NCI-H2196 treated with DMSO at 0.1 percent for 48 hours (cell line): ENCODE results near the gene RIPOR2.

Experiments used
- DNase-seq: peaks from one replicate; lab custom pipeline; 2025; ENCODE audit not compliant: unreplicated experiment; lab: John Stamatoyannopoulos, UW

Gene RIPOR2, protein sequence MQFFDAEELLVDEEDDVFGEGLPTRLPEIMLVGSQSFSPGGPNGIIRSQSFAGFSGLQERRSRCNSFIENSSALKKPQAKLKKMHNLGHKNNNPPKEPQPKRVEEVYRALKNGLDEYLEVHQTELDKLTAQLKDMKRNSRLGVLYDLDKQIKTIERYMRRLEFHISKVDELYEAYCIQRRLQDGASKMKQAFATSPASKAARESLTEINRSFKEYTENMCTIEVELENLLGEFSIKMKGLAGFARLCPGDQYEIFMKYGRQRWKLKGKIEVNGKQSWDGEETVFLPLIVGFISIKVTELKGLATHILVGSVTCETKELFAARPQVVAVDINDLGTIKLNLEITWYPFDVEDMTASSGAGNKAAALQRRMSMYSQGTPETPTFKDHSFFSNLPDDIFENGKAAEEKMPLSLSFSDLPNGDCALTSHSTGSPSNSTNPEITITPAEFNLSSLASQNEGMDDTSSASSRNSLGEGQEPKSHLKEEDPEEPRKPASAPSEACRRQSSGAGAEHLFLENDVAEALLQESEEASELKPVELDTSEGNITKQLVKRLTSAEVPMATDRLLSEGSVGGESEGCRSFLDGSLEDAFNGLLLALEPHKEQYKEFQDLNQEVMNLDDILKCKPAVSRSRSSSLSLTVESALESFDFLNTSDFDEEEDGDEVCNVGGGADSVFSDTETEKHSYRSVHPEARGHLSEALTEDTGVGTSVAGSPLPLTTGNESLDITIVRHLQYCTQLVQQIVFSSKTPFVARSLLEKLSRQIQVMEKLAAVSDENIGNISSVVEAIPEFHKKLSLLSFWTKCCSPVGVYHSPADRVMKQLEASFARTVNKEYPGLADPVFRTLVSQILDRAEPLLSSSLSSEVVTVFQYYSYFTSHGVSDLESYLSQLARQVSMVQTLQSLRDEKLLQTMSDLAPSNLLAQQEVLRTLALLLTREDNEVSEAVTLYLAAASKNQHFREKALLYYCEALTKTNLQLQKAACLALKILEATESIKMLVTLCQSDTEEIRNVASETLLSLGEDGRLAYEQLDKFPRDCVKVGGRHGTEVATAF

DNA sequence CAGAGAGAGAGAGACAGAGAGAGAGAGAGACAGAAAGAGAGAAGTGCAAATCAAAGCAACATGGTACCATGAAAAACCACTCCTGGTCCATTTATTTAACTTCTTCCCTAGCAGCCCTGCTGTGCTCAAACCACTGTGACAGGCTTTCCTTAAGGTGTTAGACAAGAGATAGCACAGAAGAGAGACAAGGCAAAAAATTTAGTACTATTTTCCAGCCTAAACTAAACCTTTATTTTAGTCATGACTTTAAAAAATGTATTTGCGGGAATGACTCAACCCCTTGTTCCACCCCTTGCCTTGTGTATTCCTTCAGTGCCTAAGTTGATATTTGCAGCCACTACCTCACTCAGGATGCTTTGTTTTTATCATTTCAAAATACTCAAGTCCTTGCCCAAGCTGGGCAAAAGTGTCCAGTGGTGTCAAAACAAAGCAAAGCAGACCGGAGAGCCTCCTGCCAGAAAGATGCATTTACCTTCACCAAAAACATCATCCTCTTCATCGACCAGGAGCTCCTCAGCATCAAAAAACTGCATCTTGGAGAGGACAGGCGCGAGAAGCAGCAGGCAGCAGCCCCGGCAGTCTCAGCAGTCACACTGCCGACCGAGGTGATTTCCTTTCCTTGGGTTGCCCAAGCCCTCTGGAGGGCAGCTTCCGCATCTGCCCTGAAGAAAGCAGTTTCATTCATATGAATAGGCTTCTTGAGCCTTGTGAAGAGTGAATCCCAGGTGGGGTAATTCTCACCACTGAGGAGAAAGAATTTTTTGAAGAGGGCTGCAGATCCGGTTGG, at the start of gene RIPOR2:
TSS of gene RIPOR2 (minus strand) at position 595 of the 787 bp plus-strand sequence. CDS start at position 533, 62 bp downstream.
- DNase-seq, result no peak

DNA sequence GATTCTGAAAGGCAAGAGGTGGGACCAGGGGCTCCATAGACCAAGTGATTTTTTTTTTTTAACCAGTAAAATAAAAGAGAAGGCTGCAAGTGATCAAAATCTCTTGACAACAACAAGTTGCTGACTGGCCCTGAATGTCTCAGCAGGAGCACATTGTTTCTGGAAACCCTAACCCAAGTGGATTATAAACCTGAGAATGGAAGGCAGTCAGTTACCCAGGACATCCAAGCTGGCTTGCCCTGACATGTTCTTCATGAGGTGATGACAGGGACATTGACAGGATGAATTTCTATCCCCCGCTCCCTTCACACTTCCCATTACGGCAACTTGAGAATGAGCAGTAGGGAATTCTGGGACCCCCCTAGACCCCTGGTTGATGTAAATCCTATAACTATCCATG, 49.6 kb upstream of the RIPOR2 start:
- no peak for DNase-seq

DNA sequence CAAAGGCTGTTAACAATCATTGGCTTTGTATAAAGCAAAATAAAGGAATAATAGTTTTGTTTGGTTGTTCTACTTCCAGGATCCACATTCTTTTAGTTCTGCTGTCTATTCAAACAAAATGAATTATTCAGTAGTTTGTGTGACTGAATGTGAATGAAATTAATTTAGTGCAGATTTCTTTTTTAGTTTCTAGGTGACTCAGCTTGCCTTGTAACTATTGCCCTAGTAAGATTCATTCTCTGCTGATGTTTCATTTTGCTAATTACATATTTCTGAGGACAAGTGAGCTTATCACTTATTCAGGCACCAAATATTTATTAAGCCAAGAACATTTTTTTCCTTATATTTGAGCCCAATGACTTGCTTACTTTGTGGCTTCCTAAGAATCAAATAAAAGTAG, 46.5 kb upstream of the RIPOR2 start:
- DNase-seq, result no peak

DNA sequence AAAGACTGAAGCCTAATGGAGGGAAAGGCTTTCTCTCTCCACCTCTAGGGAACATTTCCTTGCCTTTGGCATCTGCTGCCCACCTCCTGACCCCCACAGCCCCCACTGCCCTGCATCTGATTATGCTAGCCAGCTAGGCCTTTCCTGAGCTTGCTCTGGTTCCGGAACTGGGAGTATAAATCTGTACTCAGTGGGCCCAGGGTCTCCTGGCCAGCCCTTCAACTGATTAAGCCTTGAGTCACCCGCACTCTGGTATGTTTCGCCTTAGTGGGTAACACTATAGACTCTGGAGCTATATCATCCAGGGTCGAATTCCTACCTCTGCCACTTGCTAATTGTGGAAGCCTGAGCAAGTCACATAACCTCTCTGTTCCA, 45.6 kb upstream of the RIPOR2 start:
- no peak for DNase-seq

DNA sequence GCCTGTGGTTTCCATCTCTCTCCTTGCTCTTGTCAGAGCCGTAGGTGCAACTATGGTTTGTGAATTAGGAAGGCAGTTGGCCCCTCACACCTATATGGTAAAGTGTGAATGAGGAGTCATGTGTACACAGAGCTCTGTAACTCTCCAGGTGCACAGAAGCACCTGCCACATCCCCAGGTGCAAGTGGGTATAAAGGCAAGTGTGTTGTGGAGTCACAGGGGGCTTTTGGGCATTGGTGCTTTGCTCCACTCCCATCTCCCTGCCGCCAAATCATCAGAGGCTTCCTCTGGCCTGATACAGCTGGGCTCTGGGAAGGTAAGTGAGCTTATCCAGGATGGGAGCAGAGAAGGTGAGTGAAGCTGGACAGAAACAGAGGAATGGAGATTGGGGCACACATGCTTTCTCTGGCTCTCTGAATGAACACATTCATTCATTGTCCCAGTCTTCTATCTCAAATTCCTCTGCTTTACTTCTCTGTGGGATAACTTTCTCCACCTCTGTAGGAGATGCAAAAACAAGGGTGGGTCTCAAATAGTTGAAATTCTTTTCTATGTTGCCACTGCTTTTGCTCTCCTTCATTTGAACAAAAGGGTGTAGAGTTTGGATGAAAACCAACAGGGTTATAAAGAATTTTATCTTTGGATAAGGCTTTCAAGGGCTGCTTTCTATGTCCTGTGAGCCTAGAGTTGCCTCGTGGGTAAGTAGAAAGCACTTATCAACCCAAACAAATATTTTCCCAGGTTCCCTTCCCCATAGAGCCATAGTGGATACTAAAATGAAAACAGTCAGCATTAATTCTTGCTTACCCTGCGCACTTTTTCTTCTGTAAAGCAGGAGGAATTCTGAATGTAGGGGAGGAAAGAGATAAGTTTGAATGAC, 45.0 kb upstream of the RIPOR2 start:
- no peak for DNase-seq

DNA sequence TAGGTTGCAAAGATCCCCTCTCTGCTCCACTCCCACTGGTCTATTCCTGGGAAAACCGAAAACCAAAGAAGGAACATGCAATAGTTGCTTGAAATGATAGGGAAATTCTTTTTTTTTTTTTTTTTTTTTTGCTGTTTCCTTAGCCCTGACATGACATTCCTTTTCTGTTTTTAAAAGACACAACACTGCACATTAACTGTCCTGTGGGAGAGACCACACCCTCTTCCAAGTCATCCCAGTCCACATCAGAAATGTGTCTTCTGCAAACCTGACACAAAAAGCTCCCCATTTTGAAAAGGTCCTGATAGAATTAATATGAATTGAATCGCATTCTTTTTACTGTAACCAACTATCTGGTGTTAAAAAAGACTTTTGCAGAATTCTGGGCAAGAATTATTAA, 43.4 kb upstream of the RIPOR2 start:
- DNase-seq, result no peak

DNA sequence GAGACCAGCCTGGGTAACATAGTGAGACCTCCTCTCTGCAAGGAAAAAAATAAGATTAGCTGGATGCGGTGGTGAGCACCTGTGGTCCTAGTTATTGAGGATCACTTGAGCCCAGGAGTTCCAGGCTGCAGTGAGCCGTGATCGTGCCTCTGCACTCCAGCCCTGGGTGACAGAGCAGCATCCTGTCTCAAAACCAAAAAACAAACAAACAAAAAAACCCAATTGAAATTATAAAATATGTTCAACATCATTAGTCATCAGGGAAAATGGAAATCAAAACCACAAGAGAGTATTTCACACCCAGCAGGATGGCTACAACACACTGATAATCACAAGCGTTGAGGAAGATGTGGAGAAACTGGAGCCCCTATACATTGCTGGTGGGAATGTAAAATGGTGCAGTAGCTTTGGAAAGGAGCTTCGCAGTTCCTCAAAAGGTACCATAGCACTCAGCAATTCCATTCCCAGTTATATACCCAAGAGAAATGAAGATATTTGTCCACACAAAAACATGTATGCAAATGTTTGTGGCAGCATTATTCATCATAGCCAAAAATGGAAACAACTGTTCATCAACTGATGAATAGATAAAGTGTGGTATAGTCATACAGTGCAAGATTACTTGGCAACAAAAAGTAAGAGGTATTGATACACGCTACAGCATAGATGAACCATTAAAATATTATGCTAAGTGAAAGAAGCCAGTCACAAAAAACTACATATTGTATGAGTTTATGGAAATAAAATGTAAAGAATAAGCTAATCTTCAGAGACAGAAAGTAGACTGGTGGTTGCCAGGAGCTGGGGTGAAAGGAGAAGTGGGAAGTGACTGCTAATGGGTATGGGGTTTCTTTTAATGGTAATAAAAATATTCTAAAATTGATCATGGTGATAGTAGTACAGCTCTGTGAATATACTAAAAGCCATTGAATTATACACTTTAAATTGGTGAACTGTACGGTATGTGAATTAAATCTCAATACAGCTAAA, 38.7 kb upstream of the RIPOR2 start:
- DNase-seq, result no peak

DNA sequence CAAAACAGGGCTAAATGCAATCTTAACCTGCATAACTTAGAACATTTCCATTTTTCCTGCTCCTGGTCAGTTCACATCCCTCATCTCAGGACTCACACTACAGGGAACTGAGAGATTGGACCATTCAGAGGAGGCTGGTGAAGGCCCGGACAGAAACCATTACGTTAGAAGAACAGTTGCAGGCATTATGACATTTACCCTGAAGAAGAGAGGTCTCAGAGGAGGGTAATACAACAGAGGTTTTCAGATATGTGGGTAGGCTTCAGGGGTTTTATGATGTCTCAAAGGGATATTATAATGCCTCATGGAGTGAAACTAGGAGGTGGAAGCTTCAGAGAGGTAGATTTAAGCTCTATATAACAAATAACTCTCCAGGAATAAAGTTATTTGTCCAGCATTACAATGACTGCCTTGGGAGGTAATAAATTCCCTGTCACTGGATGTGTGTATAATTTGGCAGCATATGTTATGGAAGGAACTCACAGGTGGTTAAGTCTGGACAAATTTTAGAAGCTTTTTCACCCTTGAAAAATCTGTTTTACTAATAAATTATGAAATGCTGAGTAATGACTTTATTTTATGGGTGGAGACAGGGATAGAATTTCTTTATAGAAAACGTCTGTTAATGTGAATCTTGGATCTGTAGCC, 36.7 kb upstream of the RIPOR2 start:
- DNase-seq, result no peak

DNA sequence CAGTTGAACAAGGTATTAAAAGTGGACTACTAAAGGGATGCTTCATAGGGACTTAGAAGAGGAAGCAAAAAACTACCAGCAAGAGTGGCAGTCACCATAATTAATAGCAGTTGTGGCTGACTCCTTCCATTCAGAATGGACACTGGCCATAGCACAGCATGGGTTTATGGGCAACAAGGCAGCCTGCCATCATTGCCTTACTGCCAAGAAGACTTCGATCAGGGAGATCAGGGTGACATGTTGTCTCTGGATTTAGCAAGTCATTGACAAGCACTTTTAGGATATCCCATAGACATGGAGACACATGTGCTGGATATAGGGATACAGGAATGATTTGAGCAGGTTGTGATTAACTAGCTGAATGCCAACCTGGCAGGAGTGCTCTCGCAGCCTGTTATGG, 35.3 kb upstream of the RIPOR2 start:
- DNase-seq, result no peak

DNA sequence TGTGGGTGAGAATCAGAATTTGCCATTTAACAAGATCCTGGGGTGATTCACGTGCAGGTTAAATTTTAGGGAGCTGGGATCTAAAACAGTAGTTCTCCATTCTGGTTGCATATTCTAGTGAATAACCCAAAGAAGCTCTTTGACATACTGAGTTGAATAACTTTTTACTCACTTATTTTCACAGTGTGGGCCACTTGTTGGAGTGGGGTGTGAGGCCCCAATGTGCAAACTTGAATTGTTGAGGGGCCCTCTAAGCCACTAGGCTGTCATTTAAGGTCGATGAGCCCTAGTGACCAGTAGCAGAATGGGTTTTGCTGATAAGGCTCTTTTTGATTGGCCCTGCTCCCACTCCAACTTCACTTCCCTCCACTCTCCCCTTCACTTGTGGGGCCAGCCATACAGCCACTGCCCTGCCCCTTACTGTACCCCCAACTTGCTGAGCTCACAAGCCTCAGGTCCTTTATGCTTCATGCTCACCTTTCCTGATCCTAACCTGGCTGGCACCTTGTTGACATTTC, 33.6 kb upstream of the RIPOR2 start:
- DNase-seq, result no peak

DNA sequence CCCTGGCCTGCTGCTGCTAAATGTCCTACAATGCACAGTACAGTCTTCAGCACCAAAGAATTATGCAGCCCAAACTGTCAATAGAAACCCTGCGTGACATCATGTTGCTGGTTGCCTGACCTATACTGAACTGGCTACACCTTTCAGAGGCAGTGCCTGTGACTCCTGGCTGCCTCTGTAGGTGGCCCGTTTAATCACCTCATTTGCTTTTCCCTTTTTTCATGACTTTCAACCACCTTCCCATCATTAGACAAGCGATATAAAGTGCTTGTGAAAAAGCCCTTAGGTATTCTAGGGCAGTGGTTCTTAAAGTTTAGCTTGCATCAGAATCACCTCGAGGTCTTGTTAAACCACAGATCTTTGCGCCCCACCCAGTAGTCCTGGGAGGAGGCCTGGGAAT, 33.0 kb upstream of the RIPOR2 start:
- no peak for DNase-seq

DNA sequence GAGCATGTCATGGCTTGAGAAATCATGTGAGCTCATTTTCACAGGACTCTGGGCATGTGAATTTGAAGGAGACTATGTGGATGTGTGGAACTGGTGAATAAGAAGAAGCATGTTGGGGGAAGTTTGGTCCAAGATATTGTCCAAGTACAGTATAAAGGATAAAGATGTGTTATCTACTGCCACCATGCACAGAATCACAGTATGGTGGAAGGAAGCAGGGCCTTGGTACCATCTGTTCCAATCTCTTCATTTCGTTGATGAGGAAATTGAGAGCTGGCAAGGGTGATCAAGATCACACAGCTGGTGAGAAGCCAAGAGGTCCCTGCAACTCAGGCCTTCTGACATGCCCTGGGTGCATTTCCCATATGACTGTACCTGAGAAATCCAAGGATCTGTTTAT, 31.5 kb upstream of the RIPOR2 start:
- DNase-seq, result no peak

DNA sequence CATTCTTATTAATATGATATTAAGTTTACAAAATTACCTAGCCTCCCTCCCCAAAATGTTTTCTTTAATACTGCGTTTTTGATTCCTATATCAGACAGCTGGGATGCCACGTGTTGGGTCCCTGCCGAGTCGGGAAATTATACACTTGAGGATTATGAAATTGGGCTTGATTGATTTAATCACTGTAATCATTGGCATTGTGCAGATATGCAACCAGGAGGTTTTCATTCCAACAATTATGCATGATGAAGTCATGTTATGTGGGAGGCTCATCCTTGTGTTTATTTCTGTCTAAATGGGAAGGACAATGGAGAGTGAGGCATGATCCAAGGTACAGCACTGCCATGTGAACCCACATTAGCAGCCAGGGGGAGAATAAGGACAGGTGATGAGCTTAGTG, 30.6 kb upstream of the RIPOR2 start:
- no peak for DNase-seq

DNA sequence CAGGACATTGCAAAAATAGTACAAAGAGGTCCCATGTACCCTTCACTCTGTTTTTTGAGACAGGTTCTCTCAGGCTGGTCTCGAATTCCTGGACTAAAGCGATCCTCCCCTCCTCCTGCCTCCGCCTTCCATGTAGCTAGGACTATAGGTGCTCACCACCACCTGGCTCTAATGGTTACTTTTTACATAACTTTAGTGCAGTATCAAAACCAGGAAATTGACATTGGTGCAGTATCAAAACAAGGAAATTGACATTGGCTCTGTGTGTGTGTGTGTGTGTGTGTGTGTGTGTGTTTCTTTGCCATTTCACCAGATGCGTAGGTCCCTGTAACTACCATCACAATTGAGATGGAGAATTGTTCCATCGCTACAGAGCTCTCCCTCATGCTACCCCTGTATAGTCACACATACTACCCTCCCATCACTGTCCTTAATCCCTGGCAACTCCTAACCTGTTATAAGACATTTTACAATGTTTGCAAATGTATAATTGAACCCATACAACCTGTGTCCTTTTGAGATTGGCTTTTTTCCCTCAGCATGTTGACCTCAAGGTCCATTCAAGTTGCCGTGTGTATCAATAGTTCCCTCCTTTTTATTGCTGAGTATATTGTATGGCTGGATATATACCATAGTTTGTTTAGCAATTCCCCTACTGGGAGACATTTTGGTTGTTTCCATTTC, 28.3 kb upstream of the RIPOR2 start:
- no peak for DNase-seq

DNA sequence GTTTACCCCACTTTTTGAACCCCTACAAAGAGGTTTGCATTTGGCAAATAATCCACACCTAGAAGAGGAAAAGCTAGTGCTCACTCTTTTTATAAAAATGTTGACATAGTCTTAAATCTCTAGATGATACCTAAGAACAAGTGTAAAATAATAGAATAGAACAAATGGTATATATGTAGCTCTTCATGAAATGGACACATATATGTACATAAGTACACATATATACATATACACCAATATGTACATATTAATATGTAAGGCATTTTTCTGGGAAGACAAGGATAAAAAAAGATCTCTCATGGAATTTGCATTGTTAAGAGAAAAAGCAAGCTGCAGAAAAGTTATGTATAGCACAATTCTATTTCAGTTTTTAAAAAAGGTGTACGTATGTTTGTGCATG, 27.6 kb upstream of the RIPOR2 start:
- no peak for DNase-seq

DNA sequence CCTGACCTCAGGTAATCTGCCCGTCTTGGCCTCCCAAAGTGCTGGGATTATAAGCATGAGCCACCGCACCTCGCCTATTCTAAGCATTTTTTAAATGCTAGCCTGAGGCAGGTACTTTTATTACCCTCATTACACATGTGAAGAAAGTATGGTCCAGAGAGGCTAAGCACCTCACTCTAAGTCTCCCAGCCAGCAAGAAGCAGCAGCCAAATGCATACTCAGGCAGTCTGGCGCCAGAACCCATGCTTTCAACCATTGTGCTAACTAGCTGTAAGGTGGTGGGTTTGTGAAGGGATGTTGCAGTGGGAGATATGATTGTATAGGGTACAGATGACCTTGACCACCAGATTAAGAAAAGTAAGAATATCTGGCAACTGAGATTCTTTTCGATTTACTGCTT, 26.1 kb upstream of the RIPOR2 start:
- no peak for DNase-seq

DNA sequence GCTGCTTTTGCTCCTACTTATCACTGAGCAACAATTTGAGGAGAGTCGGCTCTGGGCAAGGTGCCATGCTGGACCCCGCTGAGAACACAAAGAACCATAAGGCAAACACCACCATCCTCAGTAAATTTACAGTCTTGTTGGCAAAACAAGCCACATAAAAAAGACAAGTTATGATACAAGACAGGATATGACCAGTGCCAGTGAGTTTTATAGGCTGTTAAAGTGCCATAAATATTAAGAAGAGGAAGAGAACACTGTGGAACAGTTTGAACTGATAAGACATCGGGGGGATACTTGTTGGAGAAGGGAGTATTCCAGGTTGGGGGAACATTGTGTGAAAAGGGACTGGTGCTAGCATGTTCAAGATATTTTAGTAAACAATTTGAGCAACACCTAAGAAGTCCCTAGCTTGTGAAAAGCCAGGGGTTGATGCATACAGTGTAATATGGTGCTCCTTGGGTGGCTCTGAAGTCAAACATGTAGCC, 25.3 kb upstream of the RIPOR2 start:
- DNase-seq, result no peak

DNA sequence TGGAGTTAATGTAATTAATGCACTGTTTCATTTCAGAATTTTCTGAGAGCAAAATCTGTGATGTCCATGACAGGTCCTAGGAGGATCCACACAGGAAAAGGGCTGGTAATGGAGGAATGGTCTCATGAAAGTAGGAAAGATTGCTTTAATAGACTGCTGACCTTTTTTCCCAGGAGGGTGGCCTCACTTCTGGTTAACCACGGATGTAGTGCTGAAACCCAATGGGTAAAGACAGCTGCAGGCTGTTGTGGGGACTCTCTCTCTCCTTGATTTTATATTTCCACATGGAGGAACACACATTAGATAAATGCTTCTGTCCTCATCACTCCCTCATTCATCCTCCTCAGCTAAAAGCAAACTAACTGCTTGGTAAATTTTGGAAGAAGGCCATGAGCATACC, 23.6 kb upstream of the RIPOR2 start:
- no peak for DNase-seq
